ENCODE measurements around the gene GALR2.

DNA sequence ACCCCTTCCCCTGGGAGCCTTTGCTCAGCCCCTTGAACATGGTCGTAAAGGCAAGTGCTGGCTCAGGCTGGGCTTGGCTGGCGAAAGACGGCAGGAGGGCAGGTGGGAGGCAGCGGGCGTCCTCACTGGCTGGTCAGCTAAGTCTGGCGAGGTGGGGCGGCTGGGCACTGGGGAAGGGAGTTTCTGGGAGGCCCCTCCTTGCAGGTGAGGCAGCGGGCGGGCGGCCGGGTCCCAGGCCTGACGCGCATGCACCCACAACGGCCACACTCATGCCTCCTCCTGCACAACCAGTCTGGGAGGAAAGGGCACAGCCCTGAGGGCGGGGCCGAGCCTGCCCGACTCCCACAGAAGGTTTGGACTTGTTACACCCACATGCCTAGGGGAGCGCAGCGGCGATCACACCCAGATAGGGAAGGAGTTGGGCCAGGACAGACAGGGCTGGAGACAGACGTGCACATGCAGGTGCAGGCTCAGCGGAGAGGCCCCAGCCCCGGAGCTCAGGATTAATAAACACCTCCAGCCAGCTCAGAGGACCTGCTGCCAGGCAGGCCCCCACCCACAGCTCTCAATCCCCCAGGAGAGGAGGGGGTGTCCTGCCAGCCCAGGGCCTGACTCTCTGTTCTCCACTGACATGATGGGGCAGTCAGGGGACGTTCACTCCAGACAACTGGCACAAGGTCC, 47.3 kb upstream of the GALR2 start, which contains the start of gene EVPL:
- TF ChIP-seq, protein P1, sequence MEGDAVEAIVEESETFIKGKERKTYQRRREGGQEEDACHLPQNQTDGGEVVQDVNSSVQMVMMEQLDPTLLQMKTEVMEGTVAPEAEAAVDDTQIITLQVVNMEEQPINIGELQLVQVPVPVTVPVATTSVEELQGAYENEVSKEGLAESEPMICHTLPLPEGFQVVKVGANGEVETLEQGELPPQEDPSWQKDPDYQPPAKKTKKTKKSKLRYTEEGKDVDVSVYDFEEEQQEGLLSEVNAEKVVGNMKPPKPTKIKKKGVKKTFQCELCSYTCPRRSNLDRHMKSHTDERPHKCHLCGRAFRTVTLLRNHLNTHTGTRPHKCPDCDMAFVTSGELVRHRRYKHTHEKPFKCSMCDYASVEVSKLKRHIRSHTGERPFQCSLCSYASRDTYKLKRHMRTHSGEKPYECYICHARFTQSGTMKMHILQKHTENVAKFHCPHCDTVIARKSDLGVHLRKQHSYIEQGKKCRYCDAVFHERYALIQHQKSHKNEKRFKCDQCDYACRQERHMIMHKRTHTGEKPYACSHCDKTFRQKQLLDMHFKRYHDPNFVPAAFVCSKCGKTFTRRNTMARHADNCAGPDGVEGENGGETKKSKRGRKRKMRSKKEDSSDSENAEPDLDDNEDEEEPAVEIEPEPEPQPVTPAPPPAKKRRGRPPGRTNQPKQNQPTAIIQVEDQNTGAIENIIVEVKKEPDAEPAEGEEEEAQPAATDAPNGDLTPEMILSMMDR (IDR thresholded peaks at IDR 0.05): no peak
- 0 out of 2 replicates have a peak, but pooled peaks have one; percentile 25 for TF ChIP-seq POLR2AphosphoS5 (IDR thresholded peaks at IDR 0.05; ENCODE audit: low read depth, low read length)
- no peak for TF ChIP-seq SIN3A (IDR thresholded peaks at IDR 0.05; ENCODE audit: borderline replicate concordance, insufficient read depth, low read depth, low read length)
- TF ChIP-seq, protein P2, sequence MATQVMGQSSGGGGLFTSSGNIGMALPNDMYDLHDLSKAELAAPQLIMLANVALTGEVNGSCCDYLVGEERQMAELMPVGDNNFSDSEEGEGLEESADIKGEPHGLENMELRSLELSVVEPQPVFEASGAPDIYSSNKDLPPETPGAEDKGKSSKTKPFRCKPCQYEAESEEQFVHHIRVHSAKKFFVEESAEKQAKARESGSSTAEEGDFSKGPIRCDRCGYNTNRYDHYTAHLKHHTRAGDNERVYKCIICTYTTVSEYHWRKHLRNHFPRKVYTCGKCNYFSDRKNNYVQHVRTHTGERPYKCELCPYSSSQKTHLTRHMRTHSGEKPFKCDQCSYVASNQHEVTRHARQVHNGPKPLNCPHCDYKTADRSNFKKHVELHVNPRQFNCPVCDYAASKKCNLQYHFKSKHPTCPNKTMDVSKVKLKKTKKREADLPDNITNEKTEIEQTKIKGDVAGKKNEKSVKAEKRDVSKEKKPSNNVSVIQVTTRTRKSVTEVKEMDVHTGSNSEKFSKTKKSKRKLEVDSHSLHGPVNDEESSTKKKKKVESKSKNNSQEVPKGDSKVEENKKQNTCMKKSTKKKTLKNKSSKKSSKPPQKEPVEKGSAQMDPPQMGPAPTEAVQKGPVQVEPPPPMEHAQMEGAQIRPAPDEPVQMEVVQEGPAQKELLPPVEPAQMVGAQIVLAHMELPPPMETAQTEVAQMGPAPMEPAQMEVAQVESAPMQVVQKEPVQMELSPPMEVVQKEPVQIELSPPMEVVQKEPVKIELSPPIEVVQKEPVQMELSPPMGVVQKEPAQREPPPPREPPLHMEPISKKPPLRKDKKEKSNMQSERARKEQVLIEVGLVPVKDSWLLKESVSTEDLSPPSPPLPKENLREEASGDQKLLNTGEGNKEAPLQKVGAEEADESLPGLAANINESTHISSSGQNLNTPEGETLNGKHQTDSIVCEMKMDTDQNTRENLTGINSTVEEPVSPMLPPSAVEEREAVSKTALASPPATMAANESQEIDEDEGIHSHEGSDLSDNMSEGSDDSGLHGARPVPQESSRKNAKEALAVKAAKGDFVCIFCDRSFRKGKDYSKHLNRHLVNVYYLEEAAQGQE (IDR thresholded peaks at IDR 0.05; ENCODE audit: insufficient read depth in 1 of 2, low read depth in 2 of 2, low read length in 1 of 2): no peak

Measured in Panc1 (cell line).